Dedifferentiated amniotic fluid mesenchymal stem cell (primary cell): Measurements from ENCODE around the gene VAC14.
A peak's percentile ranks its signal among the peaks of the same experiment; 100 is the strongest.
"Not testable (repeated sequence)": the region's sequence is repeated elsewhere in the genome, so short reads cannot be mapped to it uniquely, and the experiment has no call there.

Source experiments
- DNase-seq: peaks from one replicate; pipeline ENCODE4 v3.0.0-alpha.2; 2016; ENCODE audit errors: extremely low spot score

Gene VAC14

DNA sequence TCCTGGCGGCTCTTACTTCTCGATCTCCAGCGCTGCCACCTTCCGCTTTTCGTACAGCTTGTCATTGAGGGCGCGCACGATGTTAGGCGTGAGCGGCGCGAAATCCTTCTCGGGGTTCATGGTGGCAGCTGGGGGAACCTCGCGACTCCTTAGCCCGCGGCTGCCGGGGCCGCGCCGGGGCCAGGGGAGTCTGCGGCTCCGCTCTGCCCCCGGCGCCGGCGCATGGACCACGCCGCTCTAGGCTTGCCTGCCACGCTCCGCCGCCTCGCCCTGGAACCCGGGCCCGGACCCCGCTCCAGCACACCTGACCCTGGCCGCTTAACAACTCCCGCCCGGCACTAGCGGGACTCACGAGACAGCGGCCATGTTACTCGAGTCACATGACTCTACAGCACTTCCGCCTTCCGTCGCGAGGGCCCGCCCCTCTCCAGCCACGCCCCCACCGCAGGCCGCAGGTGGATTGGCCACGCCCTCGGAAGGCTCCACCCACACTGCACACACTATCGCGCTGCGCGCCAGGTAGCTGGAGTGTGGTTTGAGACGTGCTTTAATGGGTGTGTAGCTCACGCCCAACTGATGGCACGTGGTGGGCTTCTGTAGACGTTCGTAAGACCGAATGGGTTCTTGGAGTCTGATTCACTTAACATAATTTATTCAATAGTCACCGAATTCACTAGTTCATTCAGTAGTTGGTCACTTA lies at the start of gene VAC14:
TSS of gene VAC14 (minus strand) at position 378 of the 700 bp plus-strand sequence. CDS start at position 120, 258 bp downstream.
- peak; percentile 76 for DNase-seq

DNA sequence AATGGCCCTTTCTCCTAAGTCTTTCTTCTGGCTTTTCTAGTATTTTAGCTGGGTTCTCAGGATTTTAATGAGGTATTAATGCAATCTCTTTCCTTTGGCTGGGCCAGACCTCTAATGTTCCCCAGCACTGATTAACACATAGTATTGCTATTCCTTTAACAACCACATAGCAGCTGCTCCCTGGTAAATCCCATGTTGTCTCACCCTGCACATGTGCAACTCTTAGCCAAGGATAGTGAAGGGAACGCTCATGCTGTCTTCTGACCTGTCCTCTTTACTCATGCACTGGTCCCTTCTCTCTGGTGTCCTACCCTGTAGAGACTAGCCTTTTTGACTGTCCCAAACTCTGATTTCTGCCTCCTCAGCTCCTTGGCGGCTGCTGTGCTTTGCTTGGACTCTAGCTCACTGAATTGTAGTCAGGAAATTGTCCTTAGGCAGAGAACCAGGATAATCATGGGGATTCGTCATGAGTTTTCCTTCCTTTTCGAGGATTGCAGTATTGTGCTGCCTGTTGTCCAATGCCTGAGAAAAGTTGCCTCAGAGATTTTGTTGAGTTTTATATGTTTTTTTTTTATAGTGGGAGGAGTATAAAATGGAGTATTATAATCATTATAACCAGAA lies 22.6 kb upstream of the VAC14 start:
- not testable (repeated sequence) for DNase-seq

DNA sequence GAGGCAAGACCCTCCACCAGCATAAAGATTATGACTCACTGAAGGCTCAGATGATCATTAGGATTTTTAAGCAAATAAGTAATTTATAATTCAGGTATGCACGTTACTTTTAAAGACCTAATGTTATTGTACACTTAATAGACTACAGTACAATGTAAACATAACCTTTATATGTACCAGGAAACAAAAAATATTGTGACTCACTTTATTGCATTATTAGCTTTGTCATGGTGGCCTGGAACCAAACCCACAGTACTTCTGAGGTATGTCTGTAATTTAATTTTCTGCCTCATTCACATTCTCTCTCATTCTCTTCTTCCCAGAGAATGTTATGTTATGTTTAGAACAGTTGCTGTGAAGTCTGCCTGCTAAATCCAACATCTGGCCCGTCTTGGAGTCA lies 21.8 kb upstream of the VAC14 start:
- not testable (repeated sequence) for DNase-seq

DNA sequence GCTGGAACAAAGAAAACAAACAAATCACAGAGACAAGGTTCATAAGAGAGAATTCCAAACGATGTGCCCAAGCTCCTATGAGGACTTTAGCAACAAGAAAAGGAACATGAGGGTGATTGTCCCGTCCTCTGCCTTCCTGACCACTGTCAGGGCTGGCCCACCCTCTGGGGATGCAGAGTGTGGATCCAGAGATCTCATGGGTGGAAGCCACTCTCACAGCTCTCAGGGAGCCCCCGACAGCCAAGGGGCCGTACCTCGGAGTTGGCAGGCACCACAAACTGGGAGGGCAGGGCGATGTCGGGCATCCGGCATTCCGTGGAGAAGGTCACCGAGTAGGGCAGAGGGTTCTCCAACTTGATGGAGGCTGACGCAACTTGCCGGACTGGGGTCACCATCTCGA lies 17.1 kb upstream of the VAC14 start:
- DNase-seq, result not testable (repeated sequence)

DNA sequence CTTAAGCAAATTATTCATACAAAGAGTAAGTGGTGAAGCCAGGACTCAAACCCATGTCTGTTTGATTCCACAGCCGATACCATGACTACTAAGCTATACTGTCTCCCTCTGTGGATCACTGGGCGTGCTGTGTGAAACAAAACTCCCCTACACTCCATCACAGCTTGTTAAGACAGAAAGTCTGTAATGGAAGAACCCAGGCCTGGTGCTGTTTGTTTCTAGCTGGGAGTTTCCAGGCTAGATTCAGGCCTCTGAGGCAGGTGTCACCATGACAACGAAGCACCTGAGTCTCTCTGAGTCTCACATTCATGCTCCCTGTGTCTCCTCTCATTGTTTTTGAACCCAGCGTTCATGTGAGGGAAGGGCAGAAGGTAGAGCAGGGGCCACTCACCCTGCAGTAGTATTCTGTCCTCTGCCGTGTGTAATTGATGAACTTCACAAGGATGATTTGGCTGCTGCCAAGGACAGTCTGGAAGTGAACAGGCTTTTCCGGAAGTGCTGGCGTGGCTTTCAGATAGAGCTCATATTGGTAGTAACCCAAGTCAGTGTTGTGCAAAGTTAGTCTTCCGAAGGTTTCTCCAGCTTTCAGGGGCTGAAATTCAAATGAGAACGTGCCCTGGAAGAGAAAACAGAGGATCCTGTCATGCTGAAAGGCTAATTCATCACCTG lies 8.6 kb upstream of the VAC14 start:
- no peak for DNase-seq

DNA sequence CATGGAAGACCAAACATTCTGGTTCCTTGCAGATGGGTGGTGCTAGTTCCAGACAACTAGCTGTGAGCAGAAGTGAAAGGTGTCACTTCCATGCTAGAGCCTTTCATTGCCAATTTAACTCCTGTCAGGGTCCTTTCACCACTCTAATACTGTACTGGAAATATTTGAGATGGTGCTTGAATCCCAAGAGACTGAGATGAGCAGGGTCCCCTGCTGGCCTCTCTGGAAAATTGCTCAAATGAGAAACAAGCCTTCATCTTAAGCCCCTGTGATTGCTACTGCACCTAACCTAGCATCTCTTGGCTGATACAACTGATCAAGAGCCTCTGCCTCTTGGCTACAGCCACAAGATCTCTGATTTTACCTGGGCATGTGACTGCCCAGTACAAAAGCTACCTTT lies 7.4 kb upstream of the VAC14 start:
- DNase-seq, result no peak

DNA sequence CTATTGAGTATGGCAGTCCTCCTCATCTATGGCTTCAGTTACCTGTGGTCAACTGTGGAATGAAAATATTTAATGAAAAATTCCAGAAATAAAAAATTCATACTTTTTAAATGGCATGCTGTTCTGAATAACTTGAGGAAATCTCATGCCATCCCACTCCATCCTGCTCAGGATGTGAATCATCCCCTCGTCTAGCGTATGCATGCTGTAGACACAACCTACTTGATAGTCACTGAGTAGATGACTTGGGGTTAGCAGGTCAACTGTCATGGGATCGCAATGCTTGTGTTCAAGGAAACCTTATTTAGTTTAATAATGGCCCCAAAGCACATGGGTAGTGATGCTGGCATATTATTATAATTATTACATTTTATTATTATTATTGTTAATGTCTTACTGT lies 4.8 kb upstream of the VAC14 start:
- DNase-seq, result no peak

DNA sequence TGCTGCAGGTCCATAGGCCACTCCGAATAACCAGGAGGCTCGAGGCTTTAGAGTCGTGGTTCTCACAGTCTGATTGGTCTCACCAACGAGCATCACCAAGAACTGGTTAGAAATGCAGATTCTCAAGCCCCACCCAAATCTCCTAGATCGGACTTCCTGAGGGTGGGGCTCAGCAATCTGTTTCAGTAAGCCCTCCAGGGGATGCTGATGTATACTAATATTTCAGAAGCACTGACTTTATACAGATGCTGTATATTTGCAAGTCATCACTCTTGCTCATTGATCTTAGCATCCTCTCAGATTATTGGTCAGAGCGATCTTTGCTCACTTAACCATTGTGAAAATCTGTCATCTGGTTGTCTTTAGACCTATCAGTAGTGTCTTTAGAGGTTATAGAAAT lies 4.4 kb upstream of the VAC14 start:
- no peak for DNase-seq

DNA sequence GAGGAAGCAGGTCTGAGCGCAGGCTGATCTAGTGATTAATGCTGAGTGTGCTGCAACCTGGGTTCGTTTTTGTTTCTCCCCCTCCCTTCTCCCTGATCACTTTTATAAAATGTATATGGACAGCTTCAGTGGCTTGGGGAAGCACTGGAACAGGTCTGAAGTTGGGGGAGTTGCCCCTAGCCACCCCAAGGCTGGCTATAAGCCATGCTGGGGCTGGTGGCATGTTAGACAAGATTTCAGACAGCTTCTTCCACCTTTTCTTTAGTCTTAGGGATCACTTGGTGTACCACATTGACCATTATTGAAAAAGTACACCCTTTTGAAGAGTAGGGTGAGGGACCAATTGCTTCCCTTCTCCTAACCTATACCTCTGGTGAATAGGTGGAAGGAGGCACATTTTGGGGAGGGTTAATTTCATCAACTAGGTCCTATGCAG lies 3.8 kb upstream of the VAC14 start:
- DNase-seq, result no peak

DNA sequence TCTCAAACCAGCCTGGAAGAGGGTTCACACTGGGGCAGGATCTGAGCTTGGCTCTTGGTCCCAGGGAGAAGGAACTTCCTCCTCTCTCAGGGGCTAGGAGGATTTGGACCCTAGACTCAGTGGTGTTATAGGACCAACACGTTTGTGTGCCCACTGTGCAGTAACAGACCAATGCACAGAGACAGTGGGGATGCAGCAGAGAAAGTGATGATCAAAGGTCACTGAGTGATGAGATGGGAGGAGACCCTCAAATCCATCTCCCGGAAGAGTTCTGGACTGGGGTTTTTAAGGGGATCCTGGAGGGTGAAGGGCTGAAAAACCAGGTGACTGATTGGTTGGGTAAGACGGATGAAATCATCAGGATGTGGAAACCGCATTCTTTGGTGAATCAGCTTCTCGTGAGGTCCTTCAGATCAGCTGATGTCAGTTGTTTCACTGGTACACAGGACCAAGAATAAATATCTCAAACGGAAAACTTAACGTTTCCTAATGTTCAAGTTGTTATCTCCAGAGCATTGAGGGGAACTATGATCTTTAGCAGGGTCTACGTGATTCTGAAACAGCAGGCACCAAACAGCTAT lies 3.3 kb upstream of the VAC14 start:
- DNase-seq, result no peak

DNA sequence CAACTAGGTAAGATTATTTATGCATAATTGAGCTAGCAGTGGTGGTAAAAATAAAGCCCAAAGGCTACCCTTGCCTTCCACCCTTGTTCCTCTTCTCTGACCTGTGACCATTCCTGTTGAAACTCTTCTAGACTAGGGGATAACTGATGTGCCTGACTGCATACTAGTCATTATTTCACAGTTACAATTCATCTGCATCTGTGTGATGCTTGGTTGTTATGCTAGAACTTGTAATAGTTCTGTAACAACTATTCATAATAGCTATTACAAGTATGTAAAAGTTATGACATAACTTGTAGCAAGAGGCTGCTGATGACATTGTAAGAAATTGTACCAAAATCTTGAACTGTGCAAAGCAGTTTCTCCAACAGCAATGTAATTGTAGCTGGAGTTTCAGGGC lies 2.4 kb upstream of the VAC14 start:
- no peak for DNase-seq

DNA sequence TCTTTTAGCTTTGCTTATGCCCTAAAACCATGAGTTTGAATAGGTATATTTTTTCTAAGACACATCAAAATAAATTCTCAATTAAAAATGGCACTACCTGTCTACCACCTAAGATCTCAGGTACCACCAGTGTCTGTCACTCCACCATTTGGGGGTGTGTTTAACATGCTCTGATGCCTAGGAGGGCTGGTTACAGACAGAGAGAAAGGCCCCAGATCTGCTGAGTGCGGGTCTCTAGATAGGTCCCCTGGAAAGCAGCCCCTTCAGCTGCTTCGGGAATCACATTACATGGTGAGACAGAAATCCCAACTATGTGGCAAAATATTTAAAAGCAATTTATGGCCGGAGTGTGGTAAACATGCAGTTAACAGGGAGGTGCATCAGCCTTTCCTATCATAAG lies 653 bp upstream of the VAC14 start:
- no peak for DNase-seq

DNA sequence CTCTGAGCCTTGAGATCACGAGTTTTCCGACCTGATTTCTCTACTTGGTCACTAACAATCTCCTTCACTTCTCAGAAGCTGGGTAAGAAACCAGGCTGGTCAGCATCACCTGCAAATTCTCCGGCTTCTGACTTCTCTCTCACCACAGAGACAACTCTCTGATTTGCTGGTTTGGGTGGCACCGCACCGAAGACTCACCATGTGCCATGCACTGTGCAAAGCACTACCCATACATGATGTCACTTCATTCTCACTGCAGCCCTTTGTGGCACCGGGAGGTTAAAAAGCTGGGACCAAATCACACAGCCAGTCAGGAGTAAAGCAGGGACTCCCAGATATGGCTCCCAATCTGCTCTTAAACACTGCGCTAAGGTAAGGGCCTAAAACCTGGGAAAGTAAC lies 647 bp downstream of the VAC14 start:
- DNase-seq, result no peak

DNA sequence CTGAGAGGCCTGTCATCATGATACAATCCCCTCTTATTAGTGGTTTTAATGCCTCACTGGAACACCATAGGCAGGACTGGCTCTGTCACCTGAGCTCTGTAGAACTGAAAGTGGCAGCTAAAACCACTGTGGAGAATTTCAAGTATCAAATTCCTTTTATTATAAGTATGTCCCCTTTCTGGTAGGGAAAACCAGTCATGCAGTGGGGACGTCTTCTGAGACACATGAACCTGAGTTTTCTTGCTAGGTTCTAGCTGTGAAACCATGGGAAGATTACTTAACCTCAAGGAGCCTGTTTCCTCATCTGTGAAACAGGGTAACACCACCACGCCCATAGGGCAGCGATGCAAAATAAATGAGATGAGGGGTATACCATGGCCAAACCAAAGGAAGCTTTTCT lies 4.7 kb downstream of the VAC14 start:
- DNase-seq, result no peak

DNA sequence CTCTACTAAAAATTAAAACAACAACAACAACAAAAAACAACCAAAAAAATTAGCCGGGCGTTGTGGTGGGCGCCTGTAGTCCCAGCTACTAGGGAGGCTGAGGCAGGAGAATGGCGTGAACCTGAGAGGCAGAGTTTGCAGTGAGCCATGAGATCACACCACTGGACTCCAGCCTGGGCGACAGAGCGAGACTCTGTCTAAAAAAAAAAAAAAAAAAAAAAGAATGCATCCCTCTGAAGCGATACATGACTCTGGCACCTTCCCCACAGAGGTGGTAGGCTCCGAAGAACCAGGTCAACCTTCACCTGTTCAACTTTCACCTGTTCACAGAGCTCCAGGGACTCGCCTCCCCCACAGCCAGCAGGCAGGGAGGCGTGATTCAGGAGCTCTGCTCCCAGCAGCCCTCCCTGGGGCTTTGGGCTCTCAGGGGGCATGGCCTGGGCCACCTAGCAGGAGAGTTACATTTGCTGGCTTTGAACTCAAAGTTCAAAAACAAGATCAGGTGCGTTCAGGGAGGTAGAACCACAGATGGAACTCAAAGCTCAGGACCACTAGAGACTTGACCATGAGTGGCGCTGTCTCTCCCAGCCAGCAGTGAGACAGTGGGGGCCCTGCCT lies 5.6 kb downstream of the VAC14 start:
- no peak for DNase-seq

DNA sequence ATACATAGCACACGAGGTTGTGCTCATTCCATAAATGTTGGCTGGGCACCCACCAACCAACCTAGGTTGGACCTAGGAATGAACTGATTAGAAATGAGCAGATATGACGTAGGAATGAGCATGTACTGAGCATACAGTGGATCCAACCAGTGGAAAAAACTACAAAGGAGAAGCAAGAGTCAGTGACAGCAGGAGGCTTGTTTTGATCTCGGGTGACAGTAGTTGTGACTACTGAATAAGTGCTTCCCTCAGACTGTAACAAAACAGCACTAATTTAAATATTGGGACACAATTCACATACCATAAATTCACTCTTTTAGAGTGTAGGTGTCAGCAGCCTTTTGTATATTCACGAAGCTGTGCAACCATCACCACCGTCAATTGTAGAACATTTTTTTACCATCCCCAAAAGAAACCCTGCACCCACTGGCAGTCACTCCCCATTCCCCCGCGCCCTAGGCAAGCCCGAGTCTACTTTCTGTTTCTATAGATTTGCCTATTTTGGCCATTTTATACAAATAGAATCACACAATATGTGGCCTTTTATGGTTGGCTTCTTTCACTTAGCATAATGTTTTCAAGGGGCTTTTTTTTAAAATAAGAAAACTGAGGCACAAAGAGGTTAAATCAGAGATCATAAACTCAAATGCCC lies 7.0 kb downstream of the VAC14 start:
- DNase-seq, result no peak

DNA sequence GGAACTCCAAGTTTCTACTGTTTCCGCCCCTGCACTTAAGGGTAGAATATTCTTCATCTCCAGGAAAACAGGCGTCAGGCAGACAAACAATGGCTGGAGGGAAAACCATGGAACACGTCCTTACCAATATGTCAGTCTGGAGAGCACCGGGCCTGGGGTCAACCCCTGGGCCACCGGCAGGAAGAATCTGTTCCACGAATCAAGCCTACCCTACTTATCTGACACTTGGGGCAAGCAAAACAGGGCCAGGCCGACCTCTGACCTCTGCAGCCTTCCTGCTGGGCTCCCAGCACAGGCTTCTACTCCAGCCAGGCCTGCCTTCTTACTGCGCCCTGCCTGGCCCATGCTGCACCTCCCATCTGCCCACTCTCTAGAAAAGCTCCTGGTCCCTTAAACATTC lies 10.1 kb downstream of the VAC14 start:
- no peak for DNase-seq

DNA sequence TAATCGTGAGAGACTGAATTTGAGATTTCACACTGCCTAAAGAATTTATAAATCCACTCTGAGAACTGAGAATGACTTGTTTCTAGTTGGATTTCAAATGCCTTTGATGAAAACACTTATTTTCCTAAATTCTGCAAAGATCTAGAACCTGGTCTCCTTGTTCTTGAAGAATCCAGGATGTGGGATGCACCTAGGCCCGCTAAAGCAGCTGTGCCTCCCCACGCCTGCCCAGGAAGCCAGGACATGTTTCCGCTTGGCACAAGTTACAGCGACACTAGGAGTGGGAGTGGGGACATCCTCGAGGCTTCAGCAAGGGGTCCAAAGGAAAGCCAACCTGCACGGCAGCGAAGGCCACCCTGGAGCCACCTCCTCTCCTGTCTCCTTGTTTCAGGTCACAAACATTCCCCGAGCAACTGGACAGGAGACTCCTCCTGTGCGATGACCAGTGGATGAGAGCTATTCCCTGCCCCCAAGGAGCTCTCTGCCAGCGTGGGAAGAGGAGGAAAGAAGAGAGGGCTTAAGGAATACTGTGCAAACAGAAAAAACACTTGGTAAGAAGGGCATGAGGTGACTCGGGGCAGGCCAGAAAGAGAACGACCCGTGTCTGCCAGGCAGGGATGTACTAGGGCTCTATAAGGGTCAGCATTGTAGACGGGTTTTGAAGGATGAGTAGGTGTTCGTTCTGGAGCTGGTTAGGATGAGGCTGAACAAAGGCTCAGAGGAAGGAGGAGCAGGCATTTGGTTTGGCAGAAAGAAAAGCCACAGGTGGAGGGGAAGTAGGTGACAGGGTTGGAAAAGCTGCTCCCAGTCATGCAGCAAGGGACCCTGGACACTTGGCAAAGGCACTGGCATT lies 11.1 kb downstream of the VAC14 start:
- no peak for DNase-seq

DNA sequence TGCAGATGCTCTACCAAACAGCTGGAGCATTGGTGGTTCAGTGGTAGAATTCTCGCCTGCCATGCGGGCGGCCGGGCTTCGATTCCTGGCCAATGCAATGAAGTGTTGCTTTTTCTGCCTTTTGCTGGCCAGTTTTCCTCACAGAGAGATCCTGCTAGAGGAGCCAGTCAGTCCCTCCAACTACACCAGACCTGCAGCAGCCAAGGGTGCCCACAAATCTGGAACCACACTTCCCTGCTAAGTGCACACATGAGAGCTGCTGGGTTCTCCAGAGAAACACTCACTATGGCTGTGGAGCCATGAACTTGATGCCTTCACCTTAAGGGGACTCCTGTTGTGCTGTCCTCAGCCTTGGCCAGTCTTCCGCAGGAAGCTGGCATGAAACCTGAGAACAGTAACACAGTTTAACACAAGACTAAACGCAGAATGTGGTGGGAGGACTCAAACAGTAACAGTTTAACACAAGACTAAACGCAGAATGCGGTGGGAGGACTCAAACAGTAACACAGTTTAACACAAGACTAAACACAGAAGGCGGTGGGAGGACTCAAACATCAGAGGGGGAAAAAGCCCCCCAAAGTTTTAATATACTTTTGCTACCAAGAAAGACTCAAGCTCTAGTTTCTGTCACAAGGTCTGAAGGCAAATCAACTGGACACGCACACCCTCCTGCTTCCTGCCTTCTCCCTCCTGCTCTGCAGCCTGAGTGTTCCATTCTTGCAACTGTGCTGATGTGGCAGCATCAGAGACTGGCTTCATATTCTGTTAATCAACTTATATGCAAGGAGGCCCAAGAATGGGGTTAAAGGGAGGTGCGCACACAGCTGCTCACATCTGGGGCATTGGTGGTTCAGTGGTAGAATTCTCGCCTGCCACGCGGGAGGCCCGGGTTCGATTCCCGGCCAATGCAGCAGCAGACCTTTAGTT lies 12.0 kb downstream of the VAC14 start:
- peak; percentile 61 for DNase-seq
